ENCODE measurements around the gene PSRC1.

GRCh38 chr1:109322974-109323373 is 40.0 kb upstream of the PSRC1 start:
- no peak for TF ChIP-seq CTCF (IDR thresholded peaks at IDR 0.05)
- no peak for TF ChIP-seq POLR2A (IDR thresholded peaks at IDR 0.05)
- TF ChIP-seq POLR2AphosphoS5 (IDR thresholded peaks at IDR 0.05), result no peak
- no peak for TF ChIP-seq EP300 (IDR thresholded peaks at IDR 0.05)
